ENCODE measurements around the gene KPNA2. TPM values are rescaled to one million over a fixed set of nuclear protein-coding genes. Genes with fewer than 3 reads are reported as not detected.

Gene KPNA2
- total and polyA plus RNA-seq, 2 of the 13 experiments (the other 11 are each of a cell fraction or from before 2014, with no cell fraction given) = 111 to 305 TPM

GRCh38 chr17:68035131-68035522 is 408 bp upstream of the KPNA2 start (continued):
- TF ChIP-seq AGO1 (IDR thresholded peaks at IDR 0.05; ENCODE audit: low read depth, low read length, poor library complexity, severe bottlenecking) (no peak), THAP11 (CRISPR knock-in tag; IDR thresholded peaks at IDR 0.05) (peak; percentile 94), KLF16 (CRISPR knock-in tag; IDR thresholded peaks at IDR 0.05) (0 out of 4 replicates have a peak, but pooled peaks of 1 of the 2 experiments have one; percentile 8), KDM4B (CRISPR knock-in tag; IDR thresholded peaks at IDR 0.05) (no peak), ZNF576 (CRISPR knock-in tag; IDR thresholded peaks at IDR 0.05) (no peak), PAF1 (CRISPR knock-in tag; IDR thresholded peaks at IDR 0.05) (no peak), ZMYM4 (CRISPR knock-in tag; IDR thresholded peaks at IDR 0.05) (no peak), EEA1 (CRISPR knock-in tag; IDR thresholded peaks at IDR 0.05; ENCODE audit: borderline replicate concordance) (no peak), IKZF5 (CRISPR knock-in tag; IDR thresholded peaks at IDR 0.05) (0 out of 2 replicates have a peak, but pooled peaks have one; percentile 9), SIX4 (CRISPR knock-in tag; IDR thresholded peaks at IDR 0.05) (no peak), ZNF766 (CRISPR knock-in tag; IDR thresholded peaks at IDR 0.05; ENCODE audit: borderline replicate concordance) (0 out of 2 replicates have a peak, but pooled peaks have one; percentile 16), GABPB1 (CRISPR knock-in tag; IDR thresholded peaks at IDR 0.05) (peak; percentile 67; the same call in 1 of the 2 replicates), ESRRA (CRISPR knock-in tag; IDR thresholded peaks at IDR 0.05; ENCODE audit: low read depth) (no peak), SNAI1 (CRISPR knock-in tag; IDR thresholded peaks at IDR 0.05; ENCODE audit: borderline replicate concordance) (0 out of 2 replicates have a peak, but pooled peaks have one; percentile 12), MLX (CRISPR knock-in tag; IDR thresholded peaks at IDR 0.05) (0 out of 2 replicates have a peak, but pooled peaks have one; percentile 15), NR2F1 (CRISPR knock-in tag; IDR thresholded peaks at IDR 0.05) (no peak), ZNF143 (CRISPR knock-in tag; IDR thresholded peaks at IDR 0.05) (peak; percentile 88), ATAD3A (CRISPR knock-in tag; IDR thresholded peaks at IDR 0.05) (no peak), SOX5 (CRISPR knock-in tag; IDR thresholded peaks at IDR 0.05; ENCODE audit: borderline replicate concordance) (0 out of 2 replicates have a peak, but pooled peaks have one; percentile 29), ATF6 (CRISPR knock-in tag; conservative IDR thresholded peaks at IDR 0.05) (0 out of 2 replicates have a peak, but pooled peaks have one; percentile 23), SP1 (IDR thresholded peaks at IDR 0.05) (no peak), SP1 (CRISPR knock-in tag; IDR thresholded peaks at IDR 0.05) (peak; percentile 76), FOXK1 (CRISPR knock-in tag; IDR thresholded peaks at IDR 0.05; ENCODE audit: borderline replicate concordance, low read depth) (peak; percentile 50; the same call in 1 of the 2 replicates), ARID5B (CRISPR knock-in tag; IDR thresholded peaks at IDR 0.05) (peak; percentile 37; the same call in 1 of the 2 replicates)

Measured in HepG2 (cell line).